Endodermal cell (in vitro differentiated cells): ENCODE data around the gene TREML2. TPM values are rescaled to one million over a fixed set of nuclear protein-coding genes. Genes with fewer than 3 reads are reported as not detected.
A peak's percentile ranks its signal among the peaks of the same experiment; 100 is the strongest.

Experiments
- DNase-seq: peaks from one replicate; pipeline ENCODE4 v3.0.0-alpha.2; 2017
- H3K27ac ChIP-seq: 2 replicates; pipeline ENCODE4 v1.5.1; 2013; ENCODE audit warnings: mild to moderate bottlenecking, low read depth, low read length, moderate library complexity
- H3K27me3 ChIP-seq: 2 replicates; pipeline ENCODE4 v1.6.1; 2013; ENCODE audit warnings: mild to moderate bottlenecking, low read length, moderate library complexity; ENCODE audit not compliant: insufficient read depth, control insufficient read depth, poor library complexity, severe bottlenecking
- H3K36me3 ChIP-seq: 2 replicates; pipeline ENCODE4 v1.7.0; 2013; ENCODE audit warnings: mild to moderate bottlenecking, low read length, moderate library complexity; ENCODE audit not compliant: control insufficient read depth, insufficient read depth
- H3K4me1 ChIP-seq: one replicate; pipeline ENCODE4 v1.7.0; 2013; ENCODE audit warnings: low read length; ENCODE audit not compliant: control insufficient read depth, insufficient read depth
- H3K4me3 ChIP-seq: 2 replicates; pipeline ENCODE4 v1.5.1; 2013; ENCODE audit warnings: mild to moderate bottlenecking, low read length, moderate library complexity
- H3K9ac ChIP-seq: 2 replicates; pipeline ENCODE4 v1.6.1; 2013; ENCODE audit warnings: mild to moderate bottlenecking, low read length, moderate library complexity; ENCODE audit not compliant: poor library complexity, severe bottlenecking; ENCODE audit errors: extremely low read depth
- H3K9me3 ChIP-seq: 2 replicates; pipeline ENCODE4 v1.6.1; 2013; ENCODE audit warnings: mild to moderate bottlenecking, low read length, moderate library complexity; ENCODE audit not compliant: control insufficient read depth
- H3K27ac Mint-ChIP-seq: 2 replicates; pipeline ENCODE4 v1.8.0; 2020; ENCODE audit warnings: mixed read lengths
- H3K27me3 Mint-ChIP-seq: 2 replicates; pipeline ENCODE4 v1.8.0; 2021; ENCODE audit warnings: mild to moderate bottlenecking, mixed read lengths; ENCODE audit not compliant: insufficient read depth
- H3K36me3 Mint-ChIP-seq: 2 replicates; pipeline ENCODE4 v1.8.0; 2020; ENCODE audit warnings: low read depth, mixed read lengths
- H3K4me1 Mint-ChIP-seq: 2 replicates; pipeline ENCODE4 v1.8.0; 2020; ENCODE audit warnings: mixed read lengths
- H3K4me3 Mint-ChIP-seq: 2 replicates; pipeline ENCODE4 v1.8.0; 2020; ENCODE audit warnings: mild to moderate bottlenecking, moderate library complexity, mixed read lengths
- H3K9me3 Mint-ChIP-seq: 2 replicates; pipeline ENCODE4 v1.8.0; 2020; ENCODE audit warnings: mild to moderate bottlenecking, mixed read lengths
- CTCF ChIP-seq: fragments of 200-600 bp; sonication (generic); conservative IDR thresholded peaks from 2 replicates; pipeline ENCODE4 v1.5.0; 2021; ENCODE audit warnings: antibody characterized with exemption, mild to moderate bottlenecking
- WGBS, 2 experiments: methylation state at CpG; one replicate each; pipeline versions ENCODE4 v1.1.5 to v1.1.7; 2013; ENCODE audit warnings: missing lambda C conversion rate in 2 of 2, mixed read lengths in 1 of 2; ENCODE audit not compliant: insufficient coverage in 1 of 2, insufficient read length in 1 of 2; 5-methylcytosine and 5-hydroxymethylcytosine counted together
- total RNA-seq, 2 donors: library from RNA; stranded (reverse); fragmentation: NEBNext Ultra II Directional in 1 of 2; extraction: Animal tissue kit (Norgen Biotek cat#: 25700) in 1 of 2; gene quantifications; 2 replicates in 1 of 2; 3 replicates in 1 of 2; pipeline ENCODE4 v1.2.1, GENCODE V29; 2021

TREML2 gene
- total RNA-seq, 2 donors from 2014 or later: not detected

GRCh38 chr6:41232667-41233066, 31.7 kb upstream of the TREML2 start:
- H3K27ac ChIP-seq: no peak overlapping the region
- H3K9me3 ChIP-seq: no peaks in the 10 kb centered on the region
- no peak overlapping the region for H3K4me3 Mint-ChIP-seq
- H3K27me3 Mint-ChIP-seq: peaks cover 5% of the 10 kb centered on the region
- H3K4me1 Mint-ChIP-seq: peaks cover 8% of the 10 kb centered on the region
- no peaks in the 10 kb centered on the region for H3K9me3 Mint-ChIP-seq
- no peak overlapping the region for H3K9ac ChIP-seq
- no peaks in the 10 kb centered on the region for H3K27me3 ChIP-seq
- H3K36me3 Mint-ChIP-seq: no peaks in the 10 kb centered on the region
- no peak for TF ChIP-seq CTCF
- no peak overlapping the region for H3K27ac Mint-ChIP-seq
- DNase-seq: peak; percentile 61
- no peak overlapping the region for H3K4me3 ChIP-seq
- H3K36me3 ChIP-seq: no peaks in the 10 kb centered on the region
- H3K4me1 ChIP-seq: no peaks in the 10 kb centered on the region
- 83 to 87% methylated on average over 5 to 6 of the region's 6 CpGs for WGBS, 2 experiments

GRCh38 chr6:41231246-41231645, 30.3 kb upstream of the TREML2 start:
- Mint-ChIP-seq H3K27ac (no peak overlapping the region), H3K4me1 (peaks cover 3% of the 10 kb centered on the region), H3K27me3 (peaks cover 4% of the 10 kb centered on the region), H3K9me3 (no peaks in the 10 kb centered on the region), H3K36me3 (no peaks in the 10 kb centered on the region), H3K4me3 (no peak overlapping the region)
- Histone ChIP-seq H3K27me3 (peaks cover 6% of the 10 kb centered on the region), H3K27ac (no peak overlapping the region), H3K36me3 (no peaks in the 10 kb centered on the region), H3K9me3 (no peaks in the 10 kb centered on the region), H3K4me3 (no peak overlapping the region), H3K4me1 (no peaks in the 10 kb centered on the region), H3K9ac (no peak overlapping the region)
- DNase-seq: no peak
- 86 to 87% methylated on average over 4 to 5 of the region's 5 CpGs for WGBS, 2 experiments
- TF ChIP-seq CTCF: no peak

- Histone ChIP-seq H3K27me3 (peaks cover 8% of the 10 kb centered on the region), H3K9me3 (no peaks in the 10 kb centered on the region), H3K9ac (no peak overlapping the region), H3K4me3 (no peak overlapping the region), H3K36me3 (no peaks in the 10 kb centered on the region), H3K4me1 (no peaks in the 10 kb centered on the region), H3K27ac (no peak overlapping the region)
- H3K27me3 Mint-ChIP-seq: peaks cover 10% of the 10 kb centered on the region
- WGBS, 2 experiments: 91 to 95% methylated on average over 4 of the region's 4 CpGs
- no peaks in the 10 kb centered on the region for H3K36me3 Mint-ChIP-seq
- H3K4me3 Mint-ChIP-seq: no peak overlapping the region
- H3K4me1 Mint-ChIP-seq: no peaks in the 10 kb centered on the region
- TF ChIP-seq CTCF: no peak
- no peak for DNase-seq
- no peak overlapping the region for H3K27ac Mint-ChIP-seq
- H3K9me3 Mint-ChIP-seq: no peaks in the 10 kb centered on the region
These were observed 28.8 kb upstream of the TREML2 start for GRCh38 chr6:41229721-41230120.
